ENCODE results near the gene SLC23A2. TPM values are rescaled to one million over a fixed set of nuclear protein-coding genes. Genes with fewer than 3 reads are reported as not detected.

The SLC23A2 gene
- total RNA-seq, 2 experiments from 2014 or later = 12.9 to 14.1 TPM

GRCh38 chr20:4830696-4831095, 170.6 kb downstream of the SLC23A2 start:
- H3K4me3 Mint-ChIP-seq = no peak overlapping the region
- CTCF ChIA-PET = no interaction called here
- peaks cover 2% of the 10 kb centered on the region for H3K9me3 Mint-ChIP-seq
- H3K4me1 Mint-ChIP-seq = no peaks in the 10 kb centered on the region
- peaks cover 3% of the 10 kb centered on the region for H3K27me3 Mint-ChIP-seq
- POLR2A ChIA-PET = no interaction called here
- H3K36me3 Mint-ChIP-seq (ENCODE audit: low read depth) = no peaks in the 10 kb centered on the region
- no peak overlapping the region for H3K27ac Mint-ChIP-seq
- no peak for DNase-seq

- H3K4me1 Mint-ChIP-seq = no peaks in the 10 kb centered on the region
- H3K36me3 Mint-ChIP-seq (ENCODE audit: low read depth) = no peaks in the 10 kb centered on the region
- ChIA-PET CTCF (no interaction called here), POLR2A (no interaction called here)
- H3K27me3 Mint-ChIP-seq = peaks cover 3% of the 10 kb centered on the region
- peaks cover 2% of the 10 kb centered on the region for H3K9me3 Mint-ChIP-seq
- H3K4me3 Mint-ChIP-seq = no peak overlapping the region
- DNase-seq = no peak
- no peak overlapping the region for H3K27ac Mint-ChIP-seq
These were observed 171.1 kb downstream of the SLC23A2 start for GRCh38 chr20:4830259-4830658.

- H3K4me1 Mint-ChIP-seq = no peaks in the 10 kb centered on the region
- peaks cover 3% of the 10 kb centered on the region for H3K27me3 Mint-ChIP-seq
- ChIA-PET CTCF (no interaction called here), POLR2A (no interaction called here)
- no peaks in the 10 kb centered on the region for H3K36me3 Mint-ChIP-seq (ENCODE audit: low read depth)
- H3K27ac Mint-ChIP-seq = no peak overlapping the region
- no peak for DNase-seq
- H3K9me3 Mint-ChIP-seq = peaks cover 2% of the 10 kb centered on the region
- no peak overlapping the region for H3K4me3 Mint-ChIP-seq
These were observed 171.6 kb downstream of the SLC23A2 start for GRCh38 chr20:4829514-4830215.

GRCh38 chr20:4828830-4829513, 172.3 kb downstream of the SLC23A2 start:
- Mint-ChIP-seq H3K9me3 (peaks cover 2% of the 10 kb centered on the region), H3K4me1 (peaks cover 3% of the 10 kb centered on the region), H3K4me3 (no peak overlapping the region), H3K27ac (no peak overlapping the region), H3K27me3 (peaks cover 3% of the 10 kb centered on the region), H3K36me3 (ENCODE audit: low read depth) (no peaks in the 10 kb centered on the region)
- no peak for DNase-seq
- ChIA-PET CTCF (no interaction called here), POLR2A (no interaction called here)

- no peaks in the 10 kb centered on the region for H3K27me3 Mint-ChIP-seq
- H3K27ac Mint-ChIP-seq = peak overlapping the region; percentile 4
- peaks cover 50% of the 10 kb centered on the region for H3K36me3 Mint-ChIP-seq (ENCODE audit: low read depth)
- no peaks in the 10 kb centered on the region for H3K9me3 Mint-ChIP-seq
- H3K4me1 Mint-ChIP-seq = peaks cover 42% of the 10 kb centered on the region
- ChIA-PET POLR2A (interaction anchor here (0.9 kb wide), 1 partner anchor 25 kb away, joined by 3 read pairs; no protein-coding TSS in a partner anchor), CTCF (no interaction called here)
- no peak for DNase-seq
- H3K4me3 Mint-ChIP-seq = peak overlapping the region; percentile 84
These were observed 179.7 kb downstream of the SLC23A2 start for GRCh38 chr20:4821590-4821989.

GRCh38 chr20:4820806-4821518, 180.3 kb downstream of the SLC23A2 start:
- H3K36me3 Mint-ChIP-seq (ENCODE audit: low read depth) = peaks cover 52% of the 10 kb centered on the region
- H3K4me1 Mint-ChIP-seq = peaks cover 44% of the 10 kb centered on the region
- H3K4me3 Mint-ChIP-seq = peak overlapping the region; percentile 84
- DNase-seq = no peak
- no peak overlapping the region for H3K27ac Mint-ChIP-seq
- POLR2A ChIA-PET = interaction anchor here (1.9 kb wide), 1 partner anchor 9 kb away, joined by 5 read pairs; no protein-coding TSS in a partner anchor
- no peaks in the 10 kb centered on the region for H3K9me3 Mint-ChIP-seq
- no peaks in the 10 kb centered on the region for H3K27me3 Mint-ChIP-seq
- CTCF ChIA-PET = no interaction called here

- Mint-ChIP-seq H3K27me3 (no peaks in the 10 kb centered on the region), H3K4me3 (no peak overlapping the region), H3K4me1 (peaks cover 53% of the 10 kb centered on the region), H3K36me3 (ENCODE audit: low read depth) (peaks cover 61% of the 10 kb centered on the region), H3K27ac (no peak overlapping the region), H3K9me3 (no peaks in the 10 kb centered on the region)
- no peak for DNase-seq
- ChIA-PET POLR2A (interaction anchor here (1.9 kb wide), 1 partner anchor 8 kb away, joined by 5 read pairs; no protein-coding TSS in a partner anchor), CTCF (no interaction called here)
These were observed 181.4 kb downstream of the SLC23A2 start for GRCh38 chr20:4819901-4820300.

- H3K36me3 Mint-ChIP-seq (ENCODE audit: low read depth) = peaks cover 86% of the 10 kb centered on the region
- POLR2A ChIA-PET = no interaction called here
- H3K27me3 Mint-ChIP-seq = no peaks in the 10 kb centered on the region
- H3K4me1 Mint-ChIP-seq = peaks cover 72% of the 10 kb centered on the region
- H3K9me3 Mint-ChIP-seq = no peaks in the 10 kb centered on the region
- DNase-seq = no peak
- no peak overlapping the region for H3K27ac Mint-ChIP-seq
- no peak overlapping the region for H3K4me3 Mint-ChIP-seq
- CTCF ChIA-PET = no interaction called here
These were observed 184.1 kb downstream of the SLC23A2 start for GRCh38 chr20:4817230-4817671.

GRCh38 chr20:4815628-4816027, 185.7 kb downstream of the SLC23A2 start:
- peaks cover 72% of the 10 kb centered on the region for H3K4me1 Mint-ChIP-seq
- no peaks in the 10 kb centered on the region for H3K27me3 Mint-ChIP-seq
- DNase-seq = no peak
- ChIA-PET POLR2A (interaction anchor here (1.6 to 5.1 kb wide), 7 partner anchors 20 to 311 kb away, joined by 5 to 102 read pairs (median 13); partner anchors contain the start of genes CDS2 and PCNA), CTCF (interaction anchor here (0.7 to 1.2 kb wide), 5 partner anchors 22 to 285 kb away, joined by 3 to 5 read pairs (median 3); no protein-coding TSS in a partner anchor)
- peak overlapping the region; percentile 96 for H3K4me3 Mint-ChIP-seq
- H3K9me3 Mint-ChIP-seq = no peaks in the 10 kb centered on the region
- peak overlapping the region; percentile 98 for H3K27ac Mint-ChIP-seq
- H3K36me3 Mint-ChIP-seq (ENCODE audit: low read depth) = peaks cover 80% of the 10 kb centered on the region

- Mint-ChIP-seq H3K36me3 (ENCODE audit: low read depth) (peaks cover 81% of the 10 kb centered on the region), H3K27me3 (no peaks in the 10 kb centered on the region), H3K9me3 (no peaks in the 10 kb centered on the region), H3K4me1 (peaks cover 76% of the 10 kb centered on the region), H3K4me3 (peak overlapping the region; percentile 96), H3K27ac (peak overlapping the region; percentile 98)
- POLR2A ChIA-PET = interaction anchor here (0.9 to 5.1 kb wide), 14 partner anchors 11 to 1047 kb away, joined by 3 to 102 read pairs (median 6); partner anchors contain the start of genes ADISSP, CDS2 and PCNA
- peak; percentile 67 for DNase-seq
- CTCF ChIA-PET = interaction anchor here (0.7 to 3.8 kb wide), 10 partner anchors 11 to 378 kb away, joined by 3 to 16 read pairs (median 4); no protein-coding TSS in a partner anchor
These were observed 186.5 kb downstream of the SLC23A2 start for GRCh38 chr20:4814696-4815252.

GRCh38 chr20:4813863-4814695, 187.2 kb downstream of the SLC23A2 start:
- Mint-ChIP-seq H3K4me1 (peaks cover 78% of the 10 kb centered on the region), H3K36me3 (ENCODE audit: low read depth) (peaks cover 82% of the 10 kb centered on the region), H3K27ac (peak overlapping the region; percentile 98), H3K9me3 (no peaks in the 10 kb centered on the region), H3K27me3 (no peaks in the 10 kb centered on the region), H3K4me3 (peak overlapping the region; percentile 96)
- ChIA-PET CTCF (interaction anchor here (0.6 to 3.8 kb wide), 12 partner anchors 10 to 378 kb away, joined by 3 to 16 read pairs (median 5); no protein-coding TSS in a partner anchor), POLR2A (interaction anchor here (0.6 to 5.1 kb wide), 19 partner anchors 10 to 1046 kb away, joined by 3 to 102 read pairs (median 4); partner anchors contain the start of genes ADISSP, CDS2 and PCNA)
- peak; percentile 76 for DNase-seq

Data from activated CD4-positive, alpha-beta memory T cell treated with anti-CD3 and anti-CD28 coated beads, Interleukin-2, amount 10 ng/mL, durations not matched to agents 7 days and 5 days (primary cell).